Stimulated activated CD8-positive, alpha-beta memory T cell treated with anti-CD3 and anti-CD28 coated beads, Interleukin-12 subunit alpha, Interleukin-12 subunit beta, amount 100 ng/mL, for 4 hours (primary cell): ENCODE data around the gene SLC2A4RG.
"Not testable (repeated sequence)": the region's sequence is repeated elsewhere in the genome, so short reads cannot be mapped to it uniquely, and the experiment has no call there.

Experiments used
- DNase-seq: peaks from one replicate; pipeline ENCODE4 v3.0.0-alpha.2; 2020; ENCODE audit warnings: low read depth

SLC2A4RG gene

GRCh38 chr20:63714858-63715257, 24.7 kb upstream of the SLC2A4RG start:
- no peak for DNase-seq

DNA sequence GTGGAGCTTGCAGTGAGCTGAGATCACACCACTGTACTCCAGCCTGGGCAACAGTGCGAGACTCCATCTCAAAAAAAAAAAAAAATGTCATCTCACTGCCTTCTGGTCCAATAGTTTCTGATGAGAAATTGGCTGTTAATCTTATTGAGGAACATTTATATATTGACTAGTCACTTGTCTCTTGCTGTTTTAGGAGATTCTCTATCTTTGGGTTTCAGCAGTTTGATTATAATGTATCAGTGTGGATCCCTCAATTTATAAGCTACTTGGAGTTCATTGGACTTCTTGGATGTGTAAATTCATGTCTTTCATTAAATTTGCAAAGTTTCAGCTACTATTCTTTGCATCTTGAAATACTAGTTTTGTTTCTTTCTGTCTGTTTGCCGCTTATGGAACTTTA, 20.6 kb upstream of the SLC2A4RG start:
- DNase-seq: no peak

DNA sequence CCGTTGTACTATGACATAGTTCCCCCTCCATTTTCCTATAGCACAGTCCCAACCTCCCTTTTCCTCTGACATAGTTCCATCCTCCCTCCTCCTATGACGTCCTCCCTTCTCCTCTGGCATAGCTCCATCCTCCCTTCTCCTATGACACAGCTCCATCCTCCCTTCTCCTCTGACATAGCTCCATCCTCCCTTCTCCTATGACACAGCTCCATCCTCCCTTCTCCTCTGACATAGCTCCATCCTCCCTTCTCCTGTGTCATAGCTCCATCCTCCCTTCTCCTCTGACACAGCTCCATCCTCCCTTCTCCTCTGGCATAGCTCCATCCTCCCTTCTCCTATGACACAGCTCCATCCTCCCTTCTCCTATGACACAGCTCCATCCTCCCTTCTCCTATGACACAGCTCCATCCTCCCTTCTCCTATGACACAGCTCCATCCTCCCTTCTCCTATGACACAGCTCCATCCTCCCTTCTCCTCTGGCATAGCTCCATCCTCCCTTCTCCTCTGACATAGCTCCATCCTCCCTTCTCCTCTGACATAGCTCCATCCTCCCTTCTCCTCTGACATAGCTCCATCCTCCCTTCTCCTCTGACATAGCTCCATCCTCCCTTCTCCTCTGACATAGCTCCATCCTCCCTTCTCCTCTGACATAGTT, 16.5 kb upstream of the SLC2A4RG start:
- not testable (repeated sequence) for DNase-seq

DNA sequence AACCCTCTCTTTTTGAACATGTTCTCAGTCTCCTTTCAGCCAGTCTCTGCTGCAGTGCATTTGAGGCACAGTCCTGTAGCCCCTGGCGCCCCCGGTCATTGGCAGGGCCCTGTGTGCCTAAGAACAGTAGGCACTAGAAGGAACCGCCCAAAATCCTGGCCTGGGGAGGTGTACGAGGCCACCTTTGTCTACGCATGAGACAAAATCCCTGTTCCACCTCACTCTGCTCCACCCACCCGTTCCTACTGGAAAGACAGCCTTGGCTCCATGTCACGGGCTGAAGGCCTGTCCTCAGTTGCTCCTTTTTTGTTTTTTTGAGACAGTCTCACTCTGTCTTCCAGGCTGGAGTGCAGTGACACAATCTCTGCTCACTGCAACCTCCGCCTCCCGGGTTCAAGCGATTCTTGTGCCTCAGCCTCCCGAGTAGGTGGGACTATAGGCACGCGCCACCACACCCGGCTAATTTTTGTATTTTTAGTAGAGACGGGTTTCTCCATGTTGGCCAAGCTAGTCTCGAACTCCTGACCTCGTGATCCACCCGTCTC, 9.3 kb upstream of the SLC2A4RG start:
- DNase-seq: not testable (repeated sequence)

DNA sequence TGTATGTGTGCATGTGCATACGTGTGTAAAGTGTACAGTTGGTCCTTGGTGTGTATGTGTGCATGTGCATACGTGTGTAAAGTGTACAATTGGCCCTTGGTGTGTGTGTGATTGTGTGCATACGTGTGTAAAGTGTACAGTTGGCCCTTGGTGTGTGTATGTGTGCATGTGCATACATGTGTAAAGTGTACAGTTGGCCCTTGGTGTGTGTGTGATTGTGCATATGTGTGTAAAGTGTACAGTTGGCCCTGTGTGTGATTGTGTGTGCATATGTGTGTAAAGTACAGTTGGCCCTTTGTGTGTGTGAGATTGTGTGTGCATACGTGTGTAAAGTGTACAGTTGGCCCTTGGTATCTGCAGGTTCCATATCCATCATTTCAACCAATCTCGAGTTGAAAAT, 8.2 kb upstream of the SLC2A4RG start:
- no peak for DNase-seq

GRCh38 chr20:63732118-63733095, 7.2 kb upstream of the SLC2A4RG start:
- DNase-seq: no peak

DNA sequence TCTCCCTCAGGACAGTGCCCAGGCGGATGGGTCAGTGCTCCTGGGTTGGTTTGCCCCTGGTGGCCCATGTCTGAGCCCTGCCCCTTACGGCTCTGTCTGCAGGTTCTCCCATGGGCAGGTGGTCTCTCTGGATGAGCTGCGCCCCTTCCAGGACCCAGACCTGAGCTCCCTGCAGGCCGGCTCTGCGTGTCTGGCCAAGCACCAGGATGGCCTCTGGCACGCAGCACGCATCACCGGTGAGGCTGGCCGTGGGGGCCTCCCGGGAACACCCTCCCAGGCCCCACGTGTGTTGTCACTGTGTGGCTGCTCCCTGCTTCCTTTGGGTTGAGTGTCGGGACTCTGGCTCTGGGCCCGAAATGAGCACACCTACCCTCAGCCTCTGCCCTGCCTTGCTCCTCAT, 6.5 kb upstream of the SLC2A4RG start:
- DNase-seq: no peak

GRCh38 chr20:63733579-63734081, 5.9 kb upstream of the SLC2A4RG start:
- no peak for DNase-seq

DNA sequence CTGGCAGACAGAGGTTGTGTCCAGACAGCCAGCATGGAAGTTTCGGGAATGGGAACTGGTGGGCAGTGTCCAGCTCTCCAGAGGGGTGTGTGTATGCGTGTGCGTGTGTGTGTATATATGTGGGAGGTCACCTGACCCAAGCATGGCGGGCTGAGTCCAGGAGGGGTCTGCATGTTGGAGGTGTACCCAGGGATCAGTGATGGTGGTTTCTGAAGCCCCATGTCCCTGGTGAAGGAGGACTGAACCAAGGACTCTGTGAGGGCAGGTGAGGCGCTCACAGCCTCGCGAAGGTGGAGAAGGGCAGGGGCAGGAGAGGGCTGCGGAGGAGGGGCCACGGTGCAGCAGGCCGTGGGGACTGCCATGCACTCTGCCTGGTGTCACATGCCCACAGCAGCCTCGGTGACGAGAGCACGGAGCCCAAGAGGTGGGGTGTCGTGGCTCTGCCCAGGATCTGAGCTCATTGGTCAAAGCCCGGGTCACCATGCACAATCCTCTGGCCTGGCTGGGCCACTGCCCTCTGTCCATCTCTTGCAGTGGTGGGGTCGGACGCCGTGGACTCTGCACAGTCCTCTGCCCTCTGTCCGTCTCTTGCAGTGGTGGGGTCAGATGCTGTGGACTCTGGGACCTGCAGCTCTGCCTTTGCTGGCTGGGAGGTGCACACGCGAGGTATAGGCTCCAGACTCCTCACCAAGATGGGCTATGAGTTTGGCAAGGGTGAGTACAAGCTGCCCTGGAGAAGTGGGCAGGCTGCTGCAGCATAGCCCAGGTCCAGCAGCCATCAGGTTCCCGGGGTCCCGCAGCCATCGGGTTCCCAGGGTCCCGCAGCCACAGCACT, 5.2 kb upstream of the SLC2A4RG start:
- DNase-seq: no peak

GRCh38 chr20:63734946-63735858, 4.4 kb upstream of the SLC2A4RG start:
- no peak for DNase-seq

DNA sequence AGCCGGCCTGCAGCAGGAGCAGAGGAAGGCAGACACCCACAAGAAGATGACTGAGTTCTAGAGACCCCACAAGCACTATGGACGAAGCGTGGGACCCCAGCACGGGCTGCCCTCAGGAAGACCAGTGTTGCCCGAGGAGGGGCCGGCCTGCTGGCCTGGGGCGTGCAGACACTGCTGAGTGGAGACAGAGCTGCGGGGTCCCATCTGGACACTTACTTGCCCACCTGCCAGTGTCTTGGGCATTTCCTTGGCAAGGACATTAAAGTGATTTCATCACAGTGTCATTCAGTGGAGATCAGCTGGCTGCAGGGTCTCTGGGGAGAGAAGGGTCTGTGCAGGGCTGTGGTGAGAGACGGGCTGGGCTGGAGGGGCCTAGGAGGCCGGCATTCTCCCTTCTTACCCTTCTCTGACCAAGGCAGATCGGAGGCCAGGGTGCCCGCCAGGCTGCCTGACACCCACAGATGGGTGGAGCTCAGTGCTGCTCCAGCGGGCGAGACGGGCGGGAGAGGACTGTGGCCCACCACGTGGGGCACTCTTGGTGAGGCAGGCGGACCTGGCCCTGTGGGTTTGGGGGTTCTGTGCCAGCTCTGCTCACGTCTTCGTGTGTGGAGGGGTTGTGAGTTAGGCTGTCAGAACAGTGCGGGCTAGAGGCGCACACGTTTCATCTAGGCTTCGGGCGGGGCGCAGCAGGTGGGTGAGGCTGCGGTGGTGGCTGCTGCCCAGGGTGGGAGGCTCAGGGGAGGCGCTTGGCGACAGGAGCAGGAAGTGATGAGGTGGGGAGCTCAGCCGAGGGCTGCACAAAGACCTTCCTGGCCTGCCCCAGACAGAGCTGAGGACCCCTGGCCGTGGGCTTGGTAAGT, 3.5 kb upstream of the SLC2A4RG start, which contains the start of gene LIME1:
Gene LIME1 (plus strand): TSS at position 806 of the 860 bp plus-strand sequence. CDS start 886 bp downstream, outside the sequence.
- peak; percentile 56 for DNase-seq

DNA sequence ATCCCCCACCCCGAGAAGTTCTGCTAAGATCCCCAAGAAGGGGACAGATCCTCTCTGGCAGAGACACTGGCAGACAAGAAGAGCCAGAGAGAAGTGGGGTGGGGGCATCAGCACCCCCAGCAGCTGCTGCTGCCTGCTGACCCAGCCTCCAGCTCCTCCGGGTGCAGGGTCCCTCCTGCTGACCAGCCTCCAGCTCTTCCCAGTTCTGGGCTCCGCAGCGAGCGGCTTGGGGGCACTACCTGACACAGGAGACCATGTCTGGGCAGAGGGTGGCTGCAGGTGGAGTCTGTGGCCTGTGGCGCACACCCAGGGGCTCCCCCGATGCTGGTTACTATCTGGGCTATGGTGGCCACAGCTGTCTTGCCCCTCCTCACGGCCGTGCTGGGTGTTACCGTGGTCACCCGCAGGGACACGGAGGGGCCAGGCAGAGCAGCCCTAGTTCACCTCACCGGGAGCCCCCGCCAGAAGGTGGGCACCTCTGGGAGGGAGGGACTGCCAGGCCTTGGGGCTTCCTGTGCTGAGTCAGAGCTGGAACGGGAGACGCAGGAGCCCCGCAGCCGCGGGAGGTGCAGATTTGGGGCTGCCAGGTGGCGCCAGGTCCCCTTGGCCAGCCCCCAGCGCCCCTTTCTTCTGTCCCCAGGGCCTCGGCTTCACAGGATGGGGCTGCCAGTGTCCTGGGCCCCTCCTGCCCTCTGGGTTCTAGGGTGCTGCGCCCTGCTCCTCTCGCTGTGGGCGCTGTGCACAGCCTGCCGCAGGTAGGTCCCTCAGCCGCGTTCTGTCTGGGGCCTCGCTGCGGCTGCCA, 2.5 kb upstream of the SLC2A4RG start:
- DNase-seq: peak; percentile 45

- no peak for DNase-seq
Measured at GRCh38 chr20:63737695-63737944, 2.0 kb upstream of the SLC2A4RG start.

DNA sequence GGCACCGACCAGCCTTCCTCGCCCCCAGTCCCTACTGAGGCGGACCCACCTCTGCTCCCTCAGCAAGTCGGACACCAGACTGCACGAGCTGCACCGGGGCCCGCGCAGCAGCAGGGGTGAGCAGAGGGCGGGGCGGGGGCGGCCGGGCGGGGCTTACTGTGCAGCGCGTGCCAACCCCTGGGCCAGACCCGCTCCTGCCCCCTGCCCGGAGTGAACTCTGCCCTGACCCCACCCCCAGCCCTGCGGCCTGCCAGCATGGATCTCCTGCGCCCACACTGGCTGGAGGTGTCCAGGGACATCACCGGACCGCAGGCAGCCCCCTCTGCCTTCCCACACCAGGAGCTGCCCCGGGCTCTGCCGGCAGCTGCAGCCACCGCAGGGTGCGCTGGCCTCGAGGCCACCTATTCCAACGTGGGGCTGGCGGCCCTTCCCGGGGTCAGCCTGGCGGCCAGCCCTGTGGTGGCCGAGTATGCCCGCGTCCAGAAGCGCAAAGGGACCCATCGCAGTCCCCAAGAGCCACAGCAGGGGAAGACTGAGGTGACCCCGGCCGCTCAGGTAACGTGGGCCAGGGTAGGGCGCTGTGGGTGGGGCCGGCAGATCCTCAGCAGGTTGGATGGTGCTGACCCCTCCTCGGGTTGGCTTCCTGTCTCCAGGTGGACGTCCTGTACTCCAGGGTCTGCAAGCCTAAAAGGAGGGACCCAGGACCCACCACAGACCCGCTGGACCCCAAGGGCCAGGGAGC, 1.5 kb upstream of the SLC2A4RG start:
- no peak for DNase-seq

DNA sequence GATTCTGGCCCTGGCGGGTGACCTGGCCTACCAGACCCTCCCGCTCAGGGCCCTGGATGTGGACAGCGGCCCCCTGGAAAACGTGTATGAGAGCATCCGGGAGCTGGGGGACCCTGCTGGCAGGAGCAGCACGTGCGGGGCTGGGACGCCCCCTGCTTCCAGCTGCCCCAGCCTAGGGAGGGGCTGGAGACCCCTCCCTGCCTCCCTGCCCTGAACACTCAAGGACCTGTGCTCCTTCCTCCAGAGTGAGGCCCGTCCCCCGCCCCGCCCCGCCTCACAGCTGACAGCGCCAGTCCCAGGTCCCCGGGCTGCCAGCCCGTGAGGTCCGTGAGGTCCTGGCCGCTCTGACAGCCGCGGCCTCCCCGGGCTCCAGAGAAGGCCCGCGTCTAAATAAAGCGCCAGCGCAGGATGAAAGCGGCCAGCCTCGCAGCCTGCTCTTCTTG, 868 bp upstream of the SLC2A4RG start:
- DNase-seq: no peak

DNA sequence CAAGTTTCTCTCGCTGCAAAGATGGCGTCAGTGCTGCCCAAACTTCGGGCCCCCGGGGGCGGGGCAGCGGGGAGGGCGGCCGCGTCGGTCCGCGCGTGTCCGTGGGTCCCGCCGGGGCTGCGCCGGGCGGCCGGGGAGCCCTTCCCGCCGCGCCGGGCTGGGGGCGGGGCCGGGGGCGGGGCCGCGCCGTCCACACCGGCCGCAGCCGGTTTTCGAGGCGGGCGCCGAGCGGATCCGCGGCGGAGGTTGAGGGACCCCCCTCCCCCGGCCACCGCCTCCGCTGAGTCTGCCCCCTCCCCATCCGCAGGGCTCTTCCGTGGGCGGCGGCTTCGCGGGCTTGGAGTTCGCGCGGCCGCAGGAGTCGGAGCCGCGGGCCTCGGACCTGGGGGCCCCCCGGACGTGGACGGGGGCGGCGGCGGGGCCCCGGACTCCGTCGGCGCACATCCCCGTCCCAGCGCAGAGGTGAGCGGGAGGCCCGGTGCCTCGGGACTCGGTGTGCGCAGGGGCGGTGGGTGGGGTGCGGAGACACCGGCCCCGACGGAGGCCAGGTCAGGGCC, 572 bp downstream of the SLC2A4RG start:
- DNase-seq: peak; percentile 34

DNA sequence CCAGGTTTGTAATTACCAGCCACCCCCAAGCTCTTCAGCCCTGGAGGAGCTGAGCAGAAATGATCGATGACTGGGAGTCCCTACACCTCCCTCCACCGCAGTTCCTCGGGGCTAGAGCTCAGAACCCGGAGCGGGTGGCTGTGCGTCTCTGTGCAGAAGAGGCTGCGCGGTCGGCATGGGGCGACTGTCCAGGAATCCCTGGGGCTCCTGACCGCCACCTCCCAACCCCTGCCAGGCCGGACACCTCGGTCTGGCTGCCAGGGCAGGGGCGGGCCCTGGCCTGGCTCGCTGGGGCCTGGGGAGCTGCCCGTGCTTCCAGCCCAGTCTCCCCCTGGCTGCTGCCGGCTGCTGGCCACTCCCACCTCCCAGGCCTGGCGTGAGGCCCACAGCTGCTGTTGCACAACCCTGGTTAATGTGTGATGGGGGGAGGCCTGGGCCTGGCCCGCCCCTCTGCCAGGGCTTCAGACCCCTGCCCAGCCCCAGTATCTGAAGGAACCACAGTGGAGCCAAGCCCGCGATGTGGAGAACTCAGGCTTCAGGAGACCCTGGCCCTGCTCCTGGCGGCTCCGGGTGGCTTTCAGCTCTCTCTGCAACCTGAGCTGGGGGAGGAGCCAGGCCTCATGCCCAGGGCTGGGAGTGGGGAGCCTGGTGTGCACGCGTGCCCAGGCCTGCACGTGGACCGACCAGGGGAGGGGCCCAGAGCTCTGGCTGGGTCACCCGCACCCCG, 1.2 kb downstream of the SLC2A4RG start:
- DNase-seq: no peak
